GM19099 (cell line): Measurements from ENCODE around the gene TMTC2.

Experiments
- POLR2A ChIP-seq: IDR thresholded peaks from 3 replicates; pipeline ENCODE4 v1.6.1; 2011; ENCODE audit warnings: low read depth; ENCODE audit not compliant: insufficient read length; ENCODE audit errors: extremely low read depth

Gene TMTC2

DNA sequence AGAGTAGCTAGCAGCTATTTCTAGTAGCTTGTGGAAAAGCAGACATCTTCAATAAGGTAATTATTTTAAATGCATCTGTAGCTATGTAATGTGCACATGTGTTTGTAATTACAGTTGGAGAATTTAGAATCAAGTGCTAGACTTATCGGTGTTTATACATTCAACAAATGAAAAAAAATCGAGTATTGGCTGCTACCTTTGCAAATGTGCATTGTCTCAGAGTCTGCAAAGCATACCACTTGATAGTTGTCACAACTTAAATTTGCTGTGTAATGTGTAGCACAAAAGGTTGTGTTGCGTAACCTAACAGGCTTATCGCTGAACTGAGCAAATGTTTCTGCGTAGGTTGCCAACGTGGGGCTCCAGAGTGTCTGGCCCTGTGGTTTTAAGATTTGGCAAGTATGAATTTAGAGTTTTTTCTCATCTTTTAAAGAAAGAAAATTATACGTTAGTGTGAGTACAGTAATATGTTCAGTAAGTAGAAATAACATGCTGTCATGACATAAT, 44.3 kb downstream of the TMTC2 start:
- TF ChIP-seq POLR2A: no peak

DNA sequence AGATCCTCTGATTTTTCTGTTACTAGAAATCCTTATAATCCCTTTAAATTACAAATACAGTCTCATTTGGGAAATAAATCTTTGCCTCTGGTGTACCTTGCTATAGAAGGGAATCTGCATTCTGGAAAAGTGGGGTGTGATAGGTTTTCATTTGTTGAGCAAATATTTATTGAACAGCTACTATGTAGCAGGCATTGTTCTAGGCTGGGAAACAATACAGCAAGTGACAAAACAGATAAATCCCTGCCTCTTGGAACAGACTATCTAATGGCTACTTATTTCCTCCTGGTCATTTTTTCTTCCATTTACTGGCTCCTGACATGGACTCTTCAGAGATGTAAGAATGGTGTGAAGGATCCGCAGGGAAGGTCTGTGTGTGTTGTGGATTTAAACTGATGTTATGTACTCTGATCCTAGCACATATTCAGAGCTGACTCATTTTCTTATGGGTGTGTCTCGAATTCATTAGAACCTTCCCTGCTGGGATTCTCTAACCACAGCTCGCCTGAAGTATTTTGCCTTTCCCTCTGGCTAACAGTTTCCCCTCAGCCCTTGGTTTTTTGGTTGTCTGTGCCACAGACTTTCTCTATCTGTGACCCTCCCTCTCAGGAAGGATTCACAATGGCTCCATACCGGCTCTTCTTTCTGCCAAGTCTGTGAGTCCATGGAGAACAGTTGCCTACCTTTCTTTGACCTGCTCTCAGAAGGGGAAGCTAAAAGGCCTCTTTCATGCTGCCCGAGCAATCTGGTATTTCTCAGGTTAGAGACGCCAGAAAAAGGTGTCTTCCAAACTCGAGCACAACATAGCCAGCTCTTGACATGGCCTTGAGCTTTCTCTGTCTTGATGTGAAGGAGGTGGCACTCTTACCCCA, 53.7 kb downstream of the TMTC2 start:
- no peak for TF ChIP-seq POLR2A

DNA sequence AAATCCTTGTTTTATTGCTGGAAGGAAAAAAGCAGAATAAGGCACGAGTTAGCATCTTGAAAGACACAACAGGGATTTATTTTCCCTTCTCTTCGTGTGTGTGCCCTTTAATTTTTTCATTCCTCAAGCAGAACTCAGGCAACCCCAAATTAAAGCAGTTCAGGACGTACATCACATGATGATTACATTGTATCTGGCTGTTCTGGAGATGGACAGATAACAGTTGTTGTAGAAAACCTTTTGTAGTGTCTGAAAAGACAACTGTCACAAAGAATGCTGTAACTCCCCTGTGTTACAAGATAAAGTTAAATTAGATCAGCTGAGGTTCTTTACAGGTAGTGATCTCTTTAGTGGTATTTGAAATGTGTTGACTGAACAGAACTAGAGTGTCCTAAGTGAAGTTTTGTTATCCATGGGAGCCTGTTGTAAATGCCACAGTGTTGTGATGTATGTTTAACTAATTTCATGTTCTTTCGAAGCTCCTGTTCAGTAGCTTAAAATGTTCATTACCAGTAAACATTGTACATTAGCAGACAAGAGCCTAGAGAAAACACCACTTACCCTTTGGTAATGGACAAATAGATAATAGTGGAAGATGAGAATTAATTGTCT, 58.5 kb downstream of the TMTC2 start:
- TF ChIP-seq POLR2A: no peak

DNA sequence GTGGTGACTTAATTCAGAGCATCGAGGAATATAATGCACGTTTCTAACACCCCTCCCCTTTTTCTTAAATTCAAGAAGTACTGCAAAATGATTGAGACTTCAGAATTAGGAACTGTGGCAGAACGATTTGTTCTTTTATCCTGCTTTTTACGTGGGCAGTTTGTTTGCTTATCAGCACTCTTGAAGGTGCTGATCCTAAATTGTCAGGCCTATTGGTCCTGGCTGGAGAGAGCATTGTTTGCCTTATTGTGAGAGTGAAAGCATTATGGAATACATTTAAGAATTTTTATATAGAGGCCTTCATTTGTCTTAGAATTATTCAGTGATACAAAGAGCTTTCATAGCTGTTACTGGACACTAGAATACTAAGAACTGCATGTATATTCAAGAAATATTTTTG, 59.1 kb downstream of the TMTC2 start:
- TF ChIP-seq POLR2A: no peak

DNA sequence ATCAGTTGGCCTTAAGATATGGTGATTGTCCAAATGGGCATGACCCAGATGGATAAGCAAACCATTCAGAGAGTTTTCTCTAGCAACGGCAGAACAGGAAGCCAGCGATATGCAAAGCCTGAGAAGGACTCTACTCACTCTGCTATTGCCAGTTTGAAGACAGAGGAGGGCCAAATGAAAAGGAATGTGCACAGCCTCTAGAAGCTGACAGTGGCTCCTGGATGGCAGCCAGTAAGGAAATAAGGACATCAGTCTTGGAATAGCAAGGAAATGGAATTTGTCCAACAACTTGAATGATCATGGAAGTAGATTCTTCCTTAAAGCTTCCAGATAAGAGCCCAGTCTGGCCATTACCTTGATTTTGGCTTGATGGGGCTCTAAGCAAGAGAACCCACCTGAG, 60.0 kb downstream of the TMTC2 start:
- no peak for TF ChIP-seq POLR2A

DNA sequence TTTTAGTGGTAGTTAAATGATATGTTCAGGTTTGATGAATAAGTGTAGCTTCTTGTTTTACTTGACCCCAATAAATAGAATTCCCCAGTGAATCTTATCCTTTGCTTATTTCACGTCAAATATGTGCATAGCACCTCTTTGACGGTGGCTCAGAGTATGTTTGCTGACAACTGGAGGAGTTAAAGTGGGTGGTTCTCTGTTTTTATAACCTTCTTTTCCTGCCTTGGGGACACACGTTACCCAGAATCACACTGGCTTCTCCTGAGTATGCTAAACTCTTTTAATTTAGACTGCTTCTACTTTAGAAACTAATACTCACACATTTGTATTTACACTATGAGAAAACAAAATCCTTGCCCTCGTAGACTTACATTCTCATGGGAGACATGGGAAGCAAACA, 62.3 kb downstream of the TMTC2 start:
- no peak for TF ChIP-seq POLR2A

DNA sequence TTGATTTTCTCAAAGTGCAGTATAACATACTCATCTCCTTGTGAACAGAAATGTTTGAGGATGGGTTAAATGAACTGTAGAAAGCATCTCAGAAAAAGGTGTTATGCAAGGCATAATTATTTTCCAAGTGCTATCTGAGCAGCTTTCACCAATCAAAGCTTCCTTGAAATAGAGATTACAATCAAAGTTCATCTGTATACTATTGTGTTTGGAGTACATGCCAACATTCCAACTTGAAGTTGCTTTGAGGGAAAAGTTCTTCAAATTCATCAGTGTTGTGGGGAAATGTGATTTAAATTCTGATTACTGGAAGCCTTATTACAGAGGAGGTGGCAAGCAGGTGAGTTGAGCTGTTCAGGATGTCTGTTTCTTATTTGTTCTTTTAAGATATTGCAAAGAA, 68.2 kb downstream of the TMTC2 start:
- no peak for TF ChIP-seq POLR2A

DNA sequence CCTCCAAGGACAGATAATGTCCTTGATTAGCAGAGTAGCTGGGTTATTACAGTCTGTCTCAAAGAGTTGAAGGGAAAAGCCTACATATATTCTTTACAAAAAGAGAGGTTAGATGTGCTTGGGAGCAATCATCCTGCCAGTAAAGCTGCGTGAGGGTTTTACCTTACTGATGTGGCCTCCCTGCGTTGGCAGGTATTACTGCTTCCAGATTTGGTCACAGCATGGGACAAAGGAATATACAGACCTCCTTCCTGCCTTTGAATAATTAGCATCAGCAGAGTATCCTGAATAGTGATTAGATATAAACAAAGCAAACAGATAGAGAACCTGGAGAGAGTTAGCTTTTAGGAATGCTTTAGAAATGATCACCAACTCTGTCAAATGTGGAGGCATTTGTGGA, 69.6 kb downstream of the TMTC2 start:
- TF ChIP-seq POLR2A: no peak

DNA sequence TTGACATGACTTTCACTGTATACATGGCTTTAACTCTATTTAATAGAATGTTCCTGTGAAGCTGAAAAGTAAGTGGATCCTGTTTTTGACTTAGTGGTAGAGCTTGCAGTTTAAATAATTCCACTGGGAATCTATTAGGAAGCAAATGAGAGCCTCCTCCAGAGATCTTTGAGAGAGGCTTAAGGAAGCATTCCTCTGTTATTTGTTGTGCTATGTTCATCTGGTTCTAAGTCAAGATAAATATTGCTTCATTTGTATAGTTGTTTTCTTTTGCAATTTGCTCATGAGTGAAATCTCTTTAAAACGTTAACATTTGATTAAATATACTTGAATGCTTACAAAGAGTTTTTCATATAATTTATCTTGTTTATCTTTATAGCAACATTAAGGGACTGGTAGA, 70.4 kb downstream of the TMTC2 start:
- TF ChIP-seq POLR2A: no peak

DNA sequence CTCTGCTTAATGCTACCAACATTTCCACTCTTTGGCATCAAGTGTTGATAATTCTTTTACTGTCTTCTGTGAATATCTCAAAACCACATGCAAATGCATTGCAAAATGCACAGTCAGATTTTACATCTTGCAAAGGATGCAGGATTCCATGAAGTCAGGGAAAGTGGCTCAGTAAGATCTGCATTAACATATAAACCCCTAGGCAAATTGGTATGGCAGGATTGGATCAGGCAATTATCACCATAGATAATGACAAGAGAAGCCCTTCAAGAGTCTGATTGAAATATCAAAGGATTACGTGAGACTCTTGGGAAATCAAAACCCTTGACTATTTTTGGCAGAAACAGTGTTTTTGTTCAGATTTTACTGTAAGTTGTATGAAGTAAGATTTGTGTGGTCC, 71.0 kb downstream of the TMTC2 start:
- no peak for TF ChIP-seq POLR2A

DNA sequence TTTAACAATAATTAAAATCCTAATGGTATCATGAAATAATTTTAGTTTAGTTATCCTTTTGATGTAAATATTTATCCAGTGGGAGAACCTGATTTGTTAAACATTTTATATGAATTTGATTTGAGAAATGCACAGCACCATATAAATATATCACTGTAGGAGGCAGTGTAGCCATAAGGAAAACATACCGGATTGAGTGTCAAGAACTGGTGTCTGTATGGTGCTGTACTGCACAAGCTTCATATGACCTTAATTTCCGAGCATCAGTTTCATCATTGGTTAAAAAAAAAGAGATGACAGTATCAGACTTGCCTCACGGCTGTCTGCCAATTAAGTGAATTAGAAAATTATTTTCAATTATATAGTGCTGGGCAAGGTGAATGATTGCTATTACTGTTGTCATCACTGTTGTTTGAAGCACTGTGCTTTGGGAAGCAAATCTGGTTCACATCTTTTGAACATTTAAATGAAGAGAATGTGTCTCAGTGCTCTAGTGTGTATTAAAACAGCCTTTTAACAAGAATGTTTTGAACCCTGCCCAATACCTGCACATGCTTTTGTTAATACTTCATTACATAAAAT, 72.1 kb downstream of the TMTC2 start:
- TF ChIP-seq POLR2A: no peak

DNA sequence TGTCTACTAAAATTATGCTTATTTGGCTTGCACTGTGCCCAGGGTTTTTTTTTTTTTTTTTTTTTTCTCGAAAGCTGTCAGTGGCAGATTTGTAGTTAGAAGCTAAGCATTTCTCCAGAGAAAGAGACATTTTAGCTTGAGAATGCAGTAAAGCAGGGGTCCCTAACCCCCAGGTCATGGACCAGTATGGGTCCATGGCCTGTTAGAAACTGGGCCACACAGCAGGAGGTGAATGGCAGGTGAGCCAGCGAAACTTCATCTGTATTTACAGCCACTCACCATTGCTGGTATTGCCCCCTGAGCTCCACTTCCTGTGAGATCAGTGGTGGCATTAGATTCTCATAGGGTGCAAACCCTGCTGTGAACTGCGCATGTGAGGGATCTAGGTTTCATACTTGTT, 73.7 kb downstream of the TMTC2 start:
- no peak for TF ChIP-seq POLR2A

DNA sequence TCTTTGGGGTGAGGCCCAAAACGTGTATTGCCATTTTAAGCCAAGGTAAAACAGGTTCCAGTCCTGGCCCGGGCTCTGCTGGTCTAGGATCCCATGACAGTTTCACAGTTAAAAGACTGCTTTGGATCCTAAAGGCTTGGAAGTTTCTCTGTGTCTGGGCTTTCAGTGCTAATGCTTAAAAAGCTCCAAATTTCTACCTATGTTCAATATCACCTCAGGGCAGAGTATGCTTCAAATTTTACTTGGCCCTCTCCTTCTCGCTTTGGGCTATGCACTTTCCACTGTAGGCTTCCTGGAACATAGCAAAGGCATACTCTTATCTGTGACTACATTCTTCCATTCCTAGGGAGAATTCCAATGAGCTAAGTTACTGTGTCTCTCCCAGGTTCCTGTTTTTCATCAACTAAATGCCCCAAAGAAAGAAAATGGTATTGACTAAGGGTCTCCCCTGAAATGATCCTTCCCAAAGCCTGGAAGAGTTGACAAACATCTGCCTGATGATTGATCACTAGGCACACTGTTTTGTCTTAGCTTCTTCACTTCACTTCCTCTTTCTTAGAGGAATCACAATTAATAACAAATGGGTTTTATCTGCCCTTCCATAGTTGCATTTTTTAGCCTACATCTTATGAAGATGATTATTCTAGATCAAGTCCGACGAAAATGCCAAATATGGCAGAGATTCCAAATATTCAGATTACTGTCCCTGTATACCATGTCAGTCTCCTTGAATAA, 79.4 kb downstream of the TMTC2 start:
- TF ChIP-seq POLR2A: no peak

DNA sequence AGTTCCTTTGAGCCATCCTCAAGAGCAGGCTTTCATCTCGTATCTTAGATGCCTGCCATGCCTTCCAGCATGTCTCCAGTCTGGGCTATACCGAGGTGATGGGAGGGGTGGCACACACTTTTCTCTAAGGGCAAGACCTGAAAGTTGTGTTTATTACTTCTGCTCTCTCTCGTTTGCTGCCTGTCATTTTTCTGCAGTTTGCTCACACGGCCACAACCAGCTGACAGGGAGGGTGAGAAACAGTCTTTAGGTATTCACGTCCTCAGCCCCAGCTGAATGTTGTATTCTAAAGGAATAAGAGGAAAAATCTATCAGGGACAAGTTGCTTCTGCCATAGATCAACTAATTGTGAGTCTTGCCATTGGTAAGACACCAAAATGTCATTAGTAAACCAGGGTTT, 88.0 kb downstream of the TMTC2 start:
- TF ChIP-seq POLR2A: no peak

DNA sequence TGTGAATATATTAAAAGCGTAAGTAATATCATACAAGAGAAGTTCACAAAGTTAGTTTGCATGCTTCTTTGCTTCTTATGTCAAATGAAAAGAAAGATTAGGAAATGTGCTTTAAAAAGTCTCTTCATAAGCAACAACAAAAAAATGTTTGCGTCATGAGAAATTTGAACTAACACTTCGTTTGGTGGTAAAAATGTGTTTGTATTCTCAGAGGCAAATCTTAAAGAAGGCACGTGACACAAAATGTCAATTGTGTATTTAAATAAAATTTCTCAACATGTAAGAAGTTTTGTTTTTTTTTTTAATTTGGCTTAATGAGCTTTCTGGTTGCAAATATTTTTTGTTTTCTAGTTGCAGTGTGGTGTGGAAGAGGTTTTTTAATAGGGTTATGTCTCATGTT, 93.8 kb downstream of the TMTC2 start:
- no peak for TF ChIP-seq POLR2A
